H1 (cell line): ENCODE measurements around the gene CBFA2T2. TPM values are rescaled to one million over a fixed set of nuclear protein-coding genes. Genes with fewer than 3 reads are reported as not detected.

Source experiments
- CBX5 ChIP-seq: fragments of 300-800, 300-1000 bp; sonication (generic); IDR thresholded peaks from 2 replicates; pipeline ENCODE4 v1.7.1; 2016; ENCODE audit warnings: antibody characterized with exemption, low read length, low read depth
- CEBPB ChIP-seq: IDR thresholded peaks from 2 replicates; pipeline ENCODE4 v1.6.1; 2012; ENCODE audit warnings: low read depth, low read length
- JUN ChIP-seq: IDR thresholded peaks from 2 replicates; pipeline ENCODE4 v1.6.1; 2011; ENCODE audit warnings: low read depth, mild to moderate bottlenecking, improper control_type of control experiment, low read length
- KDM1A ChIP-seq: fragments of 200-600, 300-600 bp; sonication (generic); IDR thresholded peaks from 2 replicates; pipeline ENCODE4 v1.7.1; 2016; ENCODE audit warnings: mild to moderate bottlenecking, low read length, borderline replicate concordance
- TBP ChIP-seq: IDR thresholded peaks from 2 replicates; pipeline ENCODE4 v1.6.1; 2011; ENCODE audit warnings: low read depth, low read length, improper control_type of control experiment
- TEAD4 ChIP-seq: IDR thresholded peaks from 2 replicates; pipeline ENCODE4 v1.6.1; 2012; ENCODE audit warnings: low read depth, low read length, inconsistent platforms, mixed read lengths
- polyA plus RNA-seq, 7 experiments: library from polyadenylated mRNA; depleted of rRNA in 3 of 7; stranded (reverse) in 5 of 7; unstranded in 2 of 7; fragments of >200 nt in 5 of 7; fragments of 200-250 nt in 2 of 7; gene quantifications; 1 replicate in 5 of 7; 2 replicates in 1 of 7; 4 replicates in 1 of 7; pipeline versions ENCODE4 v1.2.1 to v1.2.3, GENCODE V29; 2011 to 2013; ENCODE audit warnings: missing spikeins in 2 of 7, mixed read lengths in 2 of 7
- total RNA-seq: library from RNA; stranded (reverse); fragmentation: NEBNext Ultra II Directional; extraction: Animal tissue kit (Norgen Biotek cat#: 25700); gene quantifications from 2 replicates; pipeline ENCODE4 v1.2.1, GENCODE V29; 2021
- TF ChIP-seq, protein P1 (sequence below): IDR thresholded peaks from 2 replicates; pipeline ENCODE4 v1.6.1; 2011; ENCODE audit warnings: low read length, improper control_type of control experiment
- TF ChIP-seq, protein P2 (sequence below): IDR thresholded peaks from 2 replicates; pipeline ENCODE4 v1.6.1; 2012; ENCODE audit warnings: inconsistent platforms
- TF ChIP-seq, protein P3 (sequence below): fragments of 300-600 bp; sonication (generic); IDR thresholded peaks from 2 replicates; pipeline ENCODE4 v1.7.1; 2012; ENCODE audit warnings: low read length, moderate library complexity, mild to moderate bottlenecking, inconsistent platforms; ENCODE audit not compliant: insufficient replicate concordance

CBFA2T2 gene
- total and polyA plus RNA-seq, 2 of the 8 experiments (the other 6 are each of a cell fraction or from before 2014, with no cell fraction given), result 11.6 to 12.9 TPM

DNA sequence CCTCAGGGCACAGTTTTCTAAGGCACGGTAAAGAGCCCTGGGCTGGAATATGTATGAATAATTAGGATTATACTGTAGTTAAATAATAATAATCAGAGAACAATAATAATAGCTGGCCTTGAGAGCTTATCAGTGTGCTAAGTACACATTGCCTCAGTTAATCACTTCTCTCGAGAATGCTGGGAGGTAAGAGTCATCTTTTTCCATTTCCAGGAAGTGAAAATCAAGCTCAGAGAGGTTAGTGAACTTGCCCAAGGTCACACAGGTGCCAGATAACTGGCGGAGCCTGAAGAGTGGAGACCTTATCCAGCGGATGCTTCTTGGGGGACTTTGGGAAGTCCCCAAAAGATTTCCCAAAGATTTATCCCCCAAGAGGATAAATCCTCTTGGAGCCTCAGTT lies 19.4 kb upstream of the CBFA2T2 start (continued):
- TF ChIP-seq, protein P1, sequence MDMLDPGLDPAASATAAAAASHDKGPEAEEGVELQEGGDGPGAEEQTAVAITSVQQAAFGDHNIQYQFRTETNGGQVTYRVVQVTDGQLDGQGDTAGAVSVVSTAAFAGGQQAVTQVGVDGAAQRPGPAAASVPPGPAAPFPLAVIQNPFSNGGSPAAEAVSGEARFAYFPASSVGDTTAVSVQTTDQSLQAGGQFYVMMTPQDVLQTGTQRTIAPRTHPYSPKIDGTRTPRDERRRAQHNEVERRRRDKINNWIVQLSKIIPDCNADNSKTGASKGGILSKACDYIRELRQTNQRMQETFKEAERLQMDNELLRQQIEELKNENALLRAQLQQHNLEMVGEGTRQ, result no peak
- no peak for TF ChIP-seq CBX5
- no peak for TF ChIP-seq TEAD4
- TF ChIP-seq KDM1A, result no peak
- no peak for TF ChIP-seq CEBPB
- TF ChIP-seq, protein P2, sequence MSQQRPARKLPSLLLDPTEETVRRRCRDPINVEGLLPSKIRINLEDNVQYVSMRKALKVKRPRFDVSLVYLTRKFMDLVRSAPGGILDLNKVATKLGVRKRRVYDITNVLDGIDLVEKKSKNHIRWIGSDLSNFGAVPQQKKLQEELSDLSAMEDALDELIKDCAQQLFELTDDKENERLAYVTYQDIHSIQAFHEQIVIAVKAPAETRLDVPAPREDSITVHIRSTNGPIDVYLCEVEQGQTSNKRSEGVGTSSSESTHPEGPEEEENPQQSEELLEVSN, result no peak
- TF ChIP-seq, protein P3, sequence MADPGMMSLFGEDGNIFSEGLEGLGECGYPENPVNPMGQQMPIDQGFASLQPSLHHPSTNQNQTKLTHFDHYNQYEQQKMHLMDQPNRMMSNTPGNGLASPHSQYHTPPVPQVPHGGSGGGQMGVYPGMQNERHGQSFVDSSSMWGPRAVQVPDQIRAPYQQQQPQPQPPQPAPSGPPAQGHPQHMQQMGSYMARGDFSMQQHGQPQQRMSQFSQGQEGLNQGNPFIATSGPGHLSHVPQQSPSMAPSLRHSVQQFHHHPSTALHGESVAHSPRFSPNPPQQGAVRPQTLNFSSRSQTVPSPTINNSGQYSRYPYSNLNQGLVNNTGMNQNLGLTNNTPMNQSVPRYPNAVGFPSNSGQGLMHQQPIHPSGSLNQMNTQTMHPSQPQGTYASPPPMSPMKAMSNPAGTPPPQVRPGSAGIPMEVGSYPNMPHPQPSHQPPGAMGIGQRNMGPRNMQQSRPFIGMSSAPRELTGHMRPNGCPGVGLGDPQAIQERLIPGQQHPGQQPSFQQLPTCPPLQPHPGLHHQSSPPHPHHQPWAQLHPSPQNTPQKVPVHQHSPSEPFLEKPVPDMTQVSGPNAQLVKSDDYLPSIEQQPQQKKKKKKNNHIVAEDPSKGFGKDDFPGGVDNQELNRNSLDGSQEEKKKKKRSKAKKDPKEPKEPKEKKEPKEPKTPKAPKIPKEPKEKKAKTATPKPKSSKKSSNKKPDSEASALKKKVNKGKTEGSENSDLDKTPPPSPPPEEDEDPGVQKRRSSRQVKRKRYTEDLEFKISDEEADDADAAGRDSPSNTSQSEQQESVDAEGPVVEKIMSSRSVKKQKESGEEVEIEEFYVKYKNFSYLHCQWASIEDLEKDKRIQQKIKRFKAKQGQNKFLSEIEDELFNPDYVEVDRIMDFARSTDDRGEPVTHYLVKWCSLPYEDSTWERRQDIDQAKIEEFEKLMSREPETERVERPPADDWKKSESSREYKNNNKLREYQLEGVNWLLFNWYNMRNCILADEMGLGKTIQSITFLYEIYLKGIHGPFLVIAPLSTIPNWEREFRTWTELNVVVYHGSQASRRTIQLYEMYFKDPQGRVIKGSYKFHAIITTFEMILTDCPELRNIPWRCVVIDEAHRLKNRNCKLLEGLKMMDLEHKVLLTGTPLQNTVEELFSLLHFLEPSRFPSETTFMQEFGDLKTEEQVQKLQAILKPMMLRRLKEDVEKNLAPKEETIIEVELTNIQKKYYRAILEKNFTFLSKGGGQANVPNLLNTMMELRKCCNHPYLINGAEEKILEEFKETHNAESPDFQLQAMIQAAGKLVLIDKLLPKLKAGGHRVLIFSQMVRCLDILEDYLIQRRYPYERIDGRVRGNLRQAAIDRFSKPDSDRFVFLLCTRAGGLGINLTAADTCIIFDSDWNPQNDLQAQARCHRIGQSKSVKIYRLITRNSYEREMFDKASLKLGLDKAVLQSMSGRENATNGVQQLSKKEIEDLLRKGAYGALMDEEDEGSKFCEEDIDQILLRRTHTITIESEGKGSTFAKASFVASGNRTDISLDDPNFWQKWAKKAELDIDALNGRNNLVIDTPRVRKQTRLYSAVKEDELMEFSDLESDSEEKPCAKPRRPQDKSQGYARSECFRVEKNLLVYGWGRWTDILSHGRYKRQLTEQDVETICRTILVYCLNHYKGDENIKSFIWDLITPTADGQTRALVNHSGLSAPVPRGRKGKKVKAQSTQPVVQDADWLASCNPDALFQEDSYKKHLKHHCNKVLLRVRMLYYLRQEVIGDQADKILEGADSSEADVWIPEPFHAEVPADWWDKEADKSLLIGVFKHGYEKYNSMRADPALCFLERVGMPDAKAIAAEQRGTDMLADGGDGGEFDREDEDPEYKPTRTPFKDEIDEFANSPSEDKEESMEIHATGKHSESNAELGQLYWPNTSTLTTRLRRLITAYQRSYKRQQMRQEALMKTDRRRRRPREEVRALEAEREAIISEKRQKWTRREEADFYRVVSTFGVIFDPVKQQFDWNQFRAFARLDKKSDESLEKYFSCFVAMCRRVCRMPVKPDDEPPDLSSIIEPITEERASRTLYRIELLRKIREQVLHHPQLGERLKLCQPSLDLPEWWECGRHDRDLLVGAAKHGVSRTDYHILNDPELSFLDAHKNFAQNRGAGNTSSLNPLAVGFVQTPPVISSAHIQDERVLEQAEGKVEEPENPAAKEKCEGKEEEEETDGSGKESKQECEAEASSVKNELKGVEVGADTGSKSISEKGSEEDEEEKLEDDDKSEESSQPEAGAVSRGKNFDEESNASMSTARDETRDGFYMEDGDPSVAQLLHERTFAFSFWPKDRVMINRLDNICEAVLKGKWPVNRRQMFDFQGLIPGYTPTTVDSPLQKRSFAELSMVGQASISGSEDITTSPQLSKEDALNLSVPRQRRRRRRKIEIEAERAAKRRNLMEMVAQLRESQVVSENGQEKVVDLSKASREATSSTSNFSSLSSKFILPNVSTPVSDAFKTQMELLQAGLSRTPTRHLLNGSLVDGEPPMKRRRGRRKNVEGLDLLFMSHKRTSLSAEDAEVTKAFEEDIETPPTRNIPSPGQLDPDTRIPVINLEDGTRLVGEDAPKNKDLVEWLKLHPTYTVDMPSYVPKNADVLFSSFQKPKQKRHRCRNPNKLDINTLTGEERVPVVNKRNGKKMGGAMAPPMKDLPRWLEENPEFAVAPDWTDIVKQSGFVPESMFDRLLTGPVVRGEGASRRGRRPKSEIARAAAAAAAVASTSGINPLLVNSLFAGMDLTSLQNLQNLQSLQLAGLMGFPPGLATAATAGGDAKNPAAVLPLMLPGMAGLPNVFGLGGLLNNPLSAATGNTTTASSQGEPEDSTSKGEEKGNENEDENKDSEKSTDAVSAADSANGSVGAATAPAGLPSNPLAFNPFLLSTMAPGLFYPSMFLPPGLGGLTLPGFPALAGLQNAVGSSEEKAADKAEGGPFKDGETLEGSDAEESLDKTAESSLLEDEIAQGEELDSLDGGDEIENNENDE, result no peak
- no peak for TF ChIP-seq JUN
- no peak for TF ChIP-seq TBP
- TF ChIP-seq, all 59 proteins: peak for 0
